B cell (primary cell): Measurements from ENCODE around the gene ATPAF1. TPM values are rescaled to one million over a fixed set of nuclear protein-coding genes. Genes with fewer than 3 reads are reported as not detected.

Experiments
- ATAC-seq: fragments of 200-7000 bp; cut with Tn5 transposase; one replicate; pipeline ENCODE4 v1.10.0; 2021; ENCODE audit warnings: low read depth, mild to moderate bottlenecking, moderate number of reproducible peaks, moderate library complexity
- CTCF ChIA-PET: fragments of 350-600 bp; sonication (Branson Sonifier 250); formaldehyde crosslinking; loops from one replicate; lab custom pipeline; 2021; ENCODE audit warnings: antibody characterized with exemption, inconsistent platforms; lab: Charles Lee
- POLR2A ChIA-PET: fragments of 350-600 bp; sonication (Branson Sonifier 250); formaldehyde crosslinking; loops from one replicate; lab custom pipeline; 2021; ENCODE audit warnings: antibody characterized with exemption; lab: Charles Lee
- DNase-seq: peaks from one replicate; pipeline ENCODE4 v3.0.0; 2013
- H2AFZ ChIP-seq: 2 replicates; pipeline ENCODE4 v1.6.1; 2012; ENCODE audit warnings: mild to moderate bottlenecking, low read depth, low read length; ENCODE audit not compliant: insufficient read depth, poor library complexity, severe bottlenecking
- H3K27ac ChIP-seq, 2 donors: 1 replicate in 1 of 2; 2 replicates in 1 of 2; pipeline ENCODE4 v1.5.1; 2012 to 2013; ENCODE audit warnings: low read length in 2 of 2, mild to moderate bottlenecking in 2 of 2, moderate library complexity in 1 of 2
- H3K27me3 ChIP-seq, 4 experiments: fragments of 200-600 bp in 1 of 4; sonication (generic) in 1 of 4; replicated peaks in 1 of 4; 1 replicate in 2 of 4; 2 replicates in 2 of 4; pipeline versions ENCODE4 v1.6.1 to v1.7.0; 2013 to 2016; ENCODE audit warnings: low read length in 3 of 4, mild to moderate bottlenecking in 2 of 4, mixed read lengths in 1 of 4, moderate library complexity in 1 of 4; ENCODE audit not compliant: insufficient read depth in 4 of 4, control insufficient read depth in 3 of 4; ENCODE audit errors: control extremely low read depth in 1 of 4
- H3K36me3 ChIP-seq, 2 experiments: replicated peaks in 1 of 2; 1 replicate in 1 of 2; 2 replicates in 1 of 2; pipeline versions ENCODE4 v1.6.1 to v1.7.1; 2013; ENCODE audit warnings: low read length in 1 of 2; ENCODE audit not compliant: insufficient read depth in 2 of 2, control insufficient read depth in 1 of 2; ENCODE audit errors: control extremely low read depth in 1 of 2, extremely low read depth in 1 of 2
- H3K4me1 ChIP-seq, 2 donors: fragments of 200-600 bp in 1 of 2; sonication (generic) in 1 of 2; 1 replicate in 1 of 2; 2 replicates in 1 of 2; pipeline versions ENCODE4 v1.5.1 to v1.6.1; 2013 to 2017; ENCODE audit warnings: low read length in 2 of 2; ENCODE audit not compliant: control insufficient read depth in 2 of 2, insufficient read depth in 2 of 2
- H3K4me2 ChIP-seq: replicated peaks from 2 replicates; pipeline ENCODE3; 2012; ENCODE audit warnings: mild to moderate bottlenecking, low read depth, low read length; ENCODE audit not compliant: poor library complexity, severe bottlenecking
- H3K4me3 ChIP-seq, 5 experiments: fragments of 200-600 bp in 1 of 5; sonication (generic) in 1 of 5; 1 replicate in 3 of 5; 2 replicates in 2 of 5; pipeline versions ENCODE4 v1.5.1 to v1.7.0; 2011 to 2016; ENCODE audit warnings: low read length in 4 of 5, mild to moderate bottlenecking in 4 of 5, low read depth in 2 of 5, control low read depth in 1 of 5, moderate library complexity in 1 of 5; ENCODE audit not compliant: insufficient read depth in 1 of 5; ENCODE audit errors: control extremely low read depth in 1 of 5, extremely low read depth in 1 of 5
- H3K79me2 ChIP-seq: fragments of 200-600 bp; sonication (generic); one replicate; pipeline ENCODE4 v1.6.0; 2016; ENCODE audit warnings: low read length; ENCODE audit not compliant: control insufficient read depth, insufficient read depth
- H3K9ac ChIP-seq: fragments of 200-600 bp; sonication (generic); 2 replicates; pipeline ENCODE4 v1.6.1; 2017; ENCODE audit warnings: mild to moderate bottlenecking, low read length, moderate library complexity
- H3K9me3 ChIP-seq, 3 donors: one replicate each; pipeline versions ENCODE4 v1.6.1 to v1.7.1; 2013; ENCODE audit warnings: low read length in 2 of 3; ENCODE audit not compliant: control insufficient read depth in 2 of 3, insufficient read depth in 1 of 3; ENCODE audit errors: control extremely low read depth in 1 of 3
- H4K20me1 ChIP-seq: 2 replicates; pipeline ENCODE4 v1.6.0; 2012; ENCODE audit warnings: mild to moderate bottlenecking, low read length; ENCODE audit not compliant: insufficient read depth, control insufficient read depth, poor library complexity, severe bottlenecking
- H3K27ac Mint-ChIP-seq: one replicate; pipeline ENCODE4 v1.8.0; 2021; ENCODE audit warnings: mixed read lengths
- H3K27me3 Mint-ChIP-seq: one replicate; pipeline ENCODE4 v1.8.0; 2021; ENCODE audit warnings: mixed read lengths
- H3K4me1 Mint-ChIP-seq: one replicate; pipeline ENCODE4 v1.8.0; 2021; ENCODE audit warnings: mixed read lengths
- H3K4me3 Mint-ChIP-seq: one replicate; pipeline ENCODE4 v1.8.0; 2021; ENCODE audit warnings: mixed read lengths
- H3K9me3 Mint-ChIP-seq: one replicate; pipeline ENCODE4 v1.8.0; 2022; ENCODE audit warnings: mixed read lengths; ENCODE audit not compliant: insufficient read depth
- CTCF ChIP-seq: fragments of 200-600 bp; IDR thresholded peaks from one replicate; pipeline ENCODE4 v1.8.0; 2022; ENCODE audit warnings: antibody characterized with exemption, mild to moderate bottlenecking
- EZH2 ChIP-seq: IDR thresholded peaks from 2 replicates; pipeline ENCODE4 v1.6.1; 2012; ENCODE audit warnings: borderline replicate concordance, low read depth, mild to moderate bottlenecking, moderate library complexity, low read length; ENCODE audit not compliant: insufficient read depth, poor library complexity, severe bottlenecking
- WGBS: methylation state at CpG from one replicate; pipeline ENCODE4 v1.1.5; 2013; ENCODE audit warnings: missing lambda C conversion rate; ENCODE audit not compliant: insufficient coverage; 5-methylcytosine and 5-hydroxymethylcytosine counted together
- intact Hi-C: fragments of 100-400 bp; cut with micrococcal nuclease; formaldehyde crosslinking; loops from one replicate; pipeline ENCODE4 v1.10.0; 2022
- polyA plus RNA-seq: library from polyadenylated mRNA; depleted of rRNA; stranded (reverse); fragments of >200 nt; gene quantifications from 2 replicates; pipeline ENCODE4 v1.2.3, GENCODE V29; 2012
- total RNA-seq, 2 donors: library from RNA; stranded (reverse); fragments of 120-200 nt in 1 of 2; gene quantifications; 1 replicate in 1 of 2; 2 replicates in 1 of 2; pipeline versions ENCODE4 v1.2.3 to v1.2.4, GENCODE V29; 2013 to 2022

Gene ATPAF1
- total and polyA plus RNA-seq, 2 donors (not counting 1 experiment from before 2014, with no cell fraction given): 18.3 to 22.0 TPM

- POLR2A ChIA-PET: interaction anchor here (1.0 to 2.7 kb wide), 3 partner anchors 10 to 116 kb away, joined by 3 to 27 read pairs (median 6); partner anchors contain the start of genes EFCAB14 and MOB3C
- Histone ChIP-seq H3K4me3 (peak overlapping the region; percentile 72 to 95 (median 92)), H3K36me3 (peaks cover 3 to 6% of the 10 kb centered on the region in 2 experiments), H3K9me3 (no peaks in the 10 kb centered on the region), H2AFZ (peak overlapping the region; percentile 96), H3K4me2 (peak overlapping the region; percentile 89), H3K4me1 (peaks cover 12 to 15% of the 10 kb centered on the region in 2 donors), H3K9ac (peak overlapping the region; percentile 83), H3K27ac (peak overlapping the region; percentile 14 to 62), H3K27me3 (no peaks in the 10 kb centered on the region), H4K20me1 (no peaks in the 10 kb centered on the region), H3K79me2 (peaks cover 17% of the 10 kb centered on the region)
- H3K4me3 Mint-ChIP-seq: peak overlapping the region; percentile 96
- H3K27ac Mint-ChIP-seq: peak overlapping the region; percentile 95
- CTCF ChIA-PET: interaction anchor here (0.5 to 3.5 kb wide), 3 partner anchors 13 to 257 kb away, joined by 4 to 40 read pairs (median 5); partner anchors contain the start of genes EFCAB14 and MOB3C
- TF ChIP-seq CTCF: no peak
- TF ChIP-seq EZH2: no peak
- H3K27me3 Mint-ChIP-seq: no peaks in the 10 kb centered on the region
- intact Hi-C loops: loop anchor here (5.0 kb wide), 2 partner anchors 74 to 301 kb away; partner anchors contain the start of genes LRRC41 and UQCRH
- no peaks in the 10 kb centered on the region for H3K9me3 Mint-ChIP-seq
- ATAC-seq (no peak), DNase-seq (no peak)
- WGBS: 6% methylated on average over 2 of the region's 2 CpGs
- peaks cover 27% of the 10 kb centered on the region for H3K4me1 Mint-ChIP-seq
Measured at GRCh38 chr1:46603481-46603857, 64.7 kb downstream of the ATPAF1 start.

GRCh38 chr1:46601257-46602007, 66.7 kb downstream of the ATPAF1 start:
- Histone ChIP-seq H2AFZ (no peak overlapping the region), H3K36me3 (peaks cover 0 to 4% of the 10 kb centered on the region in 2 experiments), H3K27ac (no peak overlapping the region), H3K9me3 (no peaks in the 10 kb centered on the region), H3K79me2 (peaks cover 17% of the 10 kb centered on the region), H3K4me3 (no peak overlapping the region), H3K27me3 (no peaks in the 10 kb centered on the region), H3K4me1 (peaks cover 12 to 15% of the 10 kb centered on the region in 2 donors), H4K20me1 (no peaks in the 10 kb centered on the region), H3K9ac (no peak overlapping the region), H3K4me2 (no peak overlapping the region)
- Mint-ChIP-seq H3K4me1 (peaks cover 27% of the 10 kb centered on the region), H3K27ac (no peak overlapping the region), H3K4me3 (peak overlapping the region; percentile 11), H3K9me3 (no peaks in the 10 kb centered on the region), H3K27me3 (no peaks in the 10 kb centered on the region)
- 100% methylated on average over 1 of the region's 3 CpGs for WGBS
- TF ChIP-seq EZH2 (no peak), CTCF (no peak)
- ATAC-seq (no peak), DNase-seq (no peak)
- ChIA-PET POLR2A (no interaction called here), CTCF (no interaction called here)
- intact Hi-C loops: loop anchor here (5.0 kb wide), 2 partner anchors 76 to 299 kb away; partner anchors contain the start of genes LRRC41 and UQCRH
